Adipocyte (in vitro differentiated cells): ENCODE measurements around the gene CREB3L4.

Source experiments
- DNase-seq: peaks from one replicate; pipeline ENCODE4 v3.0.0-alpha.2; 2015; ENCODE audit warnings: low read depth
- H3K27me3 ChIP-seq: replicated peaks from 2 replicates; pipeline ENCODE4 v1.7.0; 2013; ENCODE audit warnings: mild to moderate bottlenecking, low read length, moderate library complexity; ENCODE audit not compliant: control insufficient read depth, insufficient read depth
- H3K36me3 ChIP-seq: 2 replicates; pipeline ENCODE4 v1.7.0; 2013; ENCODE audit warnings: low read length, mild to moderate bottlenecking, moderate library complexity; ENCODE audit not compliant: control insufficient read depth, insufficient read depth, severe bottlenecking
- H3K4me1 ChIP-seq: 2 replicates; pipeline ENCODE4 v1.7.0; 2013; ENCODE audit warnings: mild to moderate bottlenecking, low read length, moderate library complexity; ENCODE audit not compliant: control insufficient read depth, insufficient read depth
- H3K4me3 ChIP-seq: 2 replicates; pipeline ENCODE4 v1.7.0; 2013; ENCODE audit warnings: mild to moderate bottlenecking, low read length, moderate library complexity
- H3K9ac ChIP-seq: 2 replicates; pipeline ENCODE4 v1.7.0; 2013; ENCODE audit warnings: mild to moderate bottlenecking, low read length, moderate library complexity
- H3K9me3 ChIP-seq: 2 replicates; pipeline ENCODE4 v1.7.0; 2013; ENCODE audit warnings: mild to moderate bottlenecking, low read length, moderate library complexity; ENCODE audit not compliant: control insufficient read depth

The CREB3L4 gene

DNA sequence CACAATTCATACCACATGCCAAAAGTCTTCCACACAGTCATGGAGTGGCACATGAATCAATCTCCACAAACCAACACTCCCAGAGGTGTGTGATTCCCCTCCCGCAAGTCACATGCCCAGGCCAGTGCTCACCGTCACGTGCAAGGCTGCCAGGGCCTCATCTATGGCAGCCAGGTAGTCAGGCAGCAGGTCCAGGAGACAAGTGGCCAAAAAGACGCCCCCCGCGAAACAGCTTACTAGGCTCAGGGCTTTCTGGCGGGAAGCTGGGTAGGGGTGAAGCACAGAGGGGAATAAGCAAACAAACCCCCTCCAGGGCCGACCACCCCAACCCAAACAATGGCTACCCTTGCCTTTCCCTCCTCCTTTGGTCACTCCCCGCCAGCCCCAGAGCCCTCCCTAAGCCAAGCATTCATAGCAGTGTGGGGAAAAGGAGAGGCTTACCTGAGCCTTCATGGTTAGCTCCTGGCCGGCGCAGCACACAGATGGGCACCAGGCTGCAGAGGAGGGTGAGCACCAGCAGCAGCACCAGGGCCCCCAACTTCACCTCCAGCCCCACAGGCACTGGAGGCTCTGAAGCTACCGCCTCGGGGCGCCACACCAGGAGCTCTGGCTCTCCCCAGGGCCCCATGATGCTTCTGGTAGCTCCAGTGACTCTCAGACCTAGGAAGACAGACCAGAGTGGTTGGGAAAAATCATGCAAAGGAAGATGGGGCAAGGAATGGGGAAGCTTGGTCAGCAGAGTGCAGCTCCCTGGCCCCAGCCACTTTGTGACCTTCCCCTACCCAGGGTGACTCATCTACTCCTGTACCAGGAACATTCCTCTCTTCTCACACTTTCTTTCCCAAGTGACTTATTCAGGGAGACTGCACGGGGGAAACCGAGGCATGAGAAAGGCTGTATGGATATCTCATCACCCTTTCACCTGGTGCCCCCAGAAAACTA is 5.3 kb upstream of the CREB3L4 start:
- peak; percentile 71 for DNase-seq
- peaks cover 36% of the 10 kb centered on the region for H3K4me1 ChIP-seq
- H3K9me3 ChIP-seq = no peaks in the 10 kb centered on the region

DNA sequence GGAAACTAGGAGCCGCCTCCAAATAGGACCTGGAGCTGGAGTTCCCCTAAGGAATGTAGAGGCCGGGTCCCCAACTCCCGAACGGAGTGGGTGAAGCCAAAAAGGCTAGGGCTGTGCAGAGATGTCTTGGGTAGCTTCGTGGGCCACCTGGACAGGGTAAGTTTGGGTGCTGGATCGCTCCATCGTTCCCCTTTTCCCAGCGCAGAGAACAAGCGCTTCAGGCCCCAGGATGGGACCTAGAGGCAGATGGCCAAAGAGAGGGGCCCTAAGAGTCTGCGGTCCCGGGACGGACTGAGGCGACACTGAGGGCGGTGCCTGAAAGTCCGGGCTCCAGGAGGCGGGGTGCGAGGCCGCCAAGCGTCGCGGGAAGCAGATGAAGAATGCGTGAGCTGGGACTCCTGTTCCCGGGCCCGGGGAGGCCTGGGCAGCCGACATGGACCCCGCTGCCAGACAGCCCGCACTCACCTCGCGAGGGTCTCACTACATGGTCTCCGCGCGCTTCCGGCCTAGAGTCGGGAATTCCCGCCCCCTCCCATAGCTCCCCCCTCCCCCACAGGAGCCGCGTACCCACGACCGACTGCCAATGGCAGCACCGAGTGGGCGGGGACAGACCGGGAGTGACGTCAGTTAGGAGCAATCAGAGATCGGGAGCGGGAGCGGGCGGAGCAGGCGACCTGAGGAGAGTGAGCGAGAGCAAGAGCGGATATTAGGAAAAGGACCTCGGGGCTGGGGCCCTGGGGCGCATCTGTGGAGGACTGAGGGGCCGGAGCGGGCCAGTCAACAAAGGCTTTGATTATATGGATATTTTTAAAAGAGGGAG is 4.5 kb upstream of the CREB3L4 start, which contains the start of gene SLC39A1:
SLC39A1 (minus strand) TSS at position 508 of the 820 bp plus-strand sequence. CDS start 822 bp downstream, outside the sequence.
- peak within 1 kb of the TSS; percentile 87 for H3K4me3 ChIP-seq
- H3K36me3 ChIP-seq = peaks cover 10% of the 10 kb centered on the region
- H3K4me1 ChIP-seq = peaks cover 41% of the 10 kb centered on the region
- H3K9me3 ChIP-seq = no peaks in the 10 kb centered on the region
- no peaks in the 10 kb centered on the region for H3K27me3 ChIP-seq
- peak within 1 kb of the TSS; percentile 91 for H3K9ac ChIP-seq
- peak; percentile 99 for DNase-seq

More for the DNA sequence above, 5.3 kb upstream of the CREB3L4 start:
- H3K4me3 ChIP-seq = peak overlapping the region; percentile 87
- H3K9ac ChIP-seq = peak overlapping the region; percentile 91
- no peaks in the 10 kb centered on the region for H3K27me3 ChIP-seq
- peaks cover 10% of the 10 kb centered on the region for H3K36me3 ChIP-seq

DNA sequence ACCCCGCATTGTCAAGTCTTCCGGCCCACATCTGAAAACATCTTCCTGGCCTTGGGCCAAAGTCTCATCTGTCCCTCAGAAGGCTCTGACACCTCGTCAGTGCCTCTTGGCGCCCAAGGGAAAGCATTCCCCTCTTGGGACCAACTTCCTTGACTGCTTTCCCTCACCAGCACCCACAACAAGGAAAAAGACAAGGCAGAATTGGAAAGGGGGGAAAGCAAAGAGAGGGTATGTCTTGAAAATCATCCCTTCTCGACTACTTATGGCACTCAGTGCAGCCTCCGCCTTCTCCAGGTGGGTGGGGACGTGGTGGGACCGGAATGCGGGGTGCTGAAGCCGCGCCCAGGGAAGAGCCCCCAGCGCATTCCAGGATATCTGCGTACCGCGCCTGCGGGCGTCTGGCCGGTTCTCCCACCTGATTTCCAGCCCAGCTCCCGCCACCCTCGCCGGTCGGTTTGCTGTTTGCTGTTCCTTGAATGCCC is 3.8 kb upstream of the CREB3L4 start:
- H3K9me3 ChIP-seq = no peaks in the 10 kb centered on the region
- DNase-seq = peak; percentile 64
- peak overlapping the region; percentile 87 for H3K4me3 ChIP-seq
- H3K4me1 ChIP-seq = peaks cover 42% of the 10 kb centered on the region
- no peaks in the 10 kb centered on the region for H3K27me3 ChIP-seq
- H3K36me3 ChIP-seq = peaks cover 10% of the 10 kb centered on the region
- H3K9ac ChIP-seq = peak overlapping the region; percentile 91

DNA sequence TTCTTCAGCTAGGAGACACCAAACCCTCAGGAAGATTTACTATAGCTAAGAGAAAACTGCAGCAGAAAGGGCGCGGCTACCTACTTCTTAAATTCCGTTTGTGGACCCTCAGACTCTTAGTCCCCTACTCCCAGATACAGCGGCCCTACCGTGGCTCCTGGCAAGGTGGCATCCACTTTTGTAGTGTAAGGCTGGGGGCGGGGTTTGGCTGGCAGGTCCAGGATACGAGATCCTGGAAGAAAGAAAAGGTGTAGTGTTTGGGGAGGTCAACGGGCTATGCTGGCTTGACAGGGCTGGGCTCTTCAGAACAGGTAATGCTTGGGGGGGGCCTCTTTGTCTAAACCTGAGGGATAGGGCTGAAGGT is 280 bp downstream of the CREB3L4 start:
- H3K27me3 ChIP-seq = no peaks in the 10 kb centered on the region
- no peak for DNase-seq
- H3K4me1 ChIP-seq = peaks cover 21% of the 10 kb centered on the region
- peak overlapping the region; percentile 89 for H3K4me3 ChIP-seq
- H3K36me3 ChIP-seq = no peaks in the 10 kb centered on the region
- peak overlapping the region; percentile 86 for H3K9ac ChIP-seq
- no peaks in the 10 kb centered on the region for H3K9me3 ChIP-seq

DNA sequence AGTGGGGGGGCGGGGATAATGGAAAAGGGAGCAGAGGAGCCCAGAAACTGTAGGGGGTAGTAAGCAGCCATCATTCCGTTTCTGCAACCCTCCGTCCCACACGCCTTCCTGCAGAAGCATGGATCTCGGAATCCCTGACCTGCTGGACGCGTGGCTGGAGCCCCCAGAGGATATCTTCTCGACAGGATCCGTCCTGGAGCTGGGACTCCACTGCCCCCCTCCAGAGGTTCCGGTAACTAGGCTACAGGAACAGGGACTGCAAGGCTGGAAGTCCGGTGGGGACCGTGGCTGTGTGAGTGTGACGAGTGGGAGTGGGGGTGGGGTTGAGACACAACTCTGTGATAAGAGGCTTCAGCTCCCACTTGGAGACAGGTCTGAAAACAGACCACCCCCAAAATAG is 706 bp downstream of the CREB3L4 start:
- no peak for DNase-seq
- Histone ChIP-seq H3K36me3 (no peaks in the 10 kb centered on the region), H3K4me3 (peak overlapping the region; percentile 89), H3K27me3 (no peaks in the 10 kb centered on the region), H3K9me3 (no peaks in the 10 kb centered on the region), H3K9ac (peak overlapping the region; percentile 86), H3K4me1 (peaks cover 20% of the 10 kb centered on the region)

DNA sequence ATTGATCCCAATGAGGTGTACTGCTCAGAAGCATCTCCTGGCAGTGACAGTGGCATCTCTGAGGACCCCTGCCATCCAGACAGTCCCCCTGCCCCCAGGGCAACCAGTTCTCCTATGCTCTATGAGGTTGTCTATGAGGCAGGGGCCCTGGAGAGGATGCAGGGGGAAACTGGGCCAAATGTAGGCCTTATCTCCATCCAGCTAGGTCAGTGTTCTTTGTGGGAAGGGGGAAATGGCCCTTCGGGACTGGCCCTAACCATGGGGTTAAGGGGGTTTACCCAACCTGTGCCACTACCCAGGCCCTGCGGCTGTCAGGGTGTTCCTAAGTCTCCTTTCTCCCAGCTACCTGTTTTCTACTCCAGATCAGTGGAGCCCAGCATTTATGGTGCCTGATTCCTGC is 1.3 kb downstream of the CREB3L4 start:
- H3K4me3 ChIP-seq = no peak overlapping the region

DNA sequence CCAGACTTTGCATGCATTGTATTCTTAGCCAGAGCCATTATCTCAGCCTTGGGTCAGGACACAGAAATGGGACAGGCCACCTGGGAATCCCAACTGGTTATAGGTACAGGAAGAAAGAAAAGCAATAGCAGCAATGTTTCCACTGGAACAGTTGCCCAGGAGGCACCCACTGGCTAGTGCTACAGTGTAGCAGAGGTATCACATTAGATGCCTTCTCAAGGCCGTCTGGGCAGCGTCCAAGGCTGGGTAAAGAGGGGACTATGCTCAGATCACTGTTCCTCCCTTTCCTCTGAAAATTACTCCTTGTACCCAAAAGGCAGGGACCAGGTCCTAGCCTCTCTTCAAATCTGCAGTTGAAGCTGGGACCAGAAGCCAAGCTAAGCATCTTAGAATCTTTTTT is 2.6 kb downstream of the CREB3L4 start:
- H3K36me3 ChIP-seq = peaks cover 17% of the 10 kb centered on the region
- no peak for DNase-seq
- H3K4me3 ChIP-seq = no peak overlapping the region
- H3K4me1 ChIP-seq = peaks cover 12% of the 10 kb centered on the region
- H3K9ac ChIP-seq = no peak overlapping the region
- H3K9me3 ChIP-seq = no peaks in the 10 kb centered on the region
- no peaks in the 10 kb centered on the region for H3K27me3 ChIP-seq

More for the DNA sequence above, 1.3 kb downstream of the CREB3L4 start:
- Histone ChIP-seq H3K4me1 (peaks cover 17% of the 10 kb centered on the region), H3K36me3 (peaks cover 5% of the 10 kb centered on the region), H3K27me3 (no peaks in the 10 kb centered on the region), H3K9ac (no peak overlapping the region), H3K9me3 (no peaks in the 10 kb centered on the region)
- no peak for DNase-seq

DNA sequence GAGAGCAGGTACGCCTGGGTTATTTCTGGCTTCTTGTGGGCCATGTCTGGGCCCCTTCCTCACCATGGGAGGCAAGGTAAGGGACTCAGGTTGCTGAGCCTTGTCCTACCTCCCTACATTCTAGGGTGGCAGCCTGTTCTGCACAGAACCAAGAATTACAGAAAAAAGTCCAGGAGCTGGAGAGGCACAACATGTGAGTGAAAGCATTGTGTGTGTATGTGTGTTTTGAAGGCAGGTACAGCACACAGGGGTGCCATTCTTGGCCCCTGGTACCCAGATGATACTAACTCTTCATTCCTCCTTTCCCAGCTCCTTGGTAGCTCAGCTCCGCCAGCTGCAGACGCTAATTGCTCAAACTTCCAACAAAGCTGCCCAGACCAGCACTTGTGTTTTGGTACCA is 5.4 kb downstream of the CREB3L4 start:
- no peak for DNase-seq
- H3K9ac ChIP-seq = no peak overlapping the region
- no peaks in the 10 kb centered on the region for H3K9me3 ChIP-seq
- H3K4me3 ChIP-seq = no peak overlapping the region
- peaks cover 17% of the 10 kb centered on the region for H3K4me1 ChIP-seq
- no peaks in the 10 kb centered on the region for H3K27me3 ChIP-seq
- H3K36me3 ChIP-seq = peaks cover 24% of the 10 kb centered on the region

DNA sequence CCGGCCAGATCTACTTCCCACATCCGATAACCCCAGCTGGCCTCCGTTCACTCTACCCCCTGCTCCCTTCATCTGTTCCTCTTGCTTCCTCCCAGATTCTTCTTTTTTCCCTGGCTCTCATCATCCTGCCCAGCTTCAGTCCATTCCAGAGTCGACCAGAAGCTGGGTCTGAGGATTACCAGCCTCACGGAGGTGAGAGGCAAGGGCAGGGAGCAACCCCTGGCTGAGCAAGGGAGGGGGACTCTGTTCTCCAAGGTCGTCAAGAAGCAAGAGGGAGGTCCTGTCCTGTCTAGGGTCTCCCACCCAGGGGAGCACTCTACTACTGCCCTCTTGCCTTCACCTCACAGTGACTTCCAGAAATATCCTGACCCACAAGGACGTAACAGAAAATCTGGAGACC is 5.8 kb downstream of the CREB3L4 start:
- H3K4me3 ChIP-seq = no peak overlapping the region
- DNase-seq = no peak
- no peaks in the 10 kb centered on the region for H3K27me3 ChIP-seq
- peaks cover 27% of the 10 kb centered on the region for H3K36me3 ChIP-seq
- no peaks in the 10 kb centered on the region for H3K9me3 ChIP-seq
- peaks cover 17% of the 10 kb centered on the region for H3K4me1 ChIP-seq
- no peak overlapping the region for H3K9ac ChIP-seq

DNA sequence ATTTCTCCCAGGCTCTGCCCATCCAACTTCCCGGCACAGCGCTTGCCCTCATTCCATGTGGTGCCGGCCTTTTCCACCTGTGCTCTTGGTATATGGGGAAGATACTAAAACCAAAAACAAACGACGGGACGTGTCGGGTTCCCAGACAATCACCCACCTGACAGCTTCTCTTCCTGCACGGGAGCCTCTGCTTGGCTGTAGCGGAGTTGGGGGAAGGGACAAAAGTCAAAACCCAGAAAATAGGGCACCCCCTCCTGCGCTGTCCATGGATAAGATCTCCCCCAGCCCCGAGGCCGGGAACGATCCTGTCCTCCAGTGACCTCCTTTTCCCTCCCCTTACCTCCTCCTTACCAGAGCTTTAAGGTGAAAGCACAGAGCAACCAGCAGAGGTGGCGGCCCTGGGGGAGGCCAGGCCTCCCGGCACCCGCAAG is 9.1 kb downstream of the CREB3L4 start:
- H3K4me3 ChIP-seq = peak overlapping the region; percentile 100
- H3K27me3 ChIP-seq = no peaks in the 10 kb centered on the region
- peaks cover 17% of the 10 kb centered on the region for H3K4me1 ChIP-seq
- no peaks in the 10 kb centered on the region for H3K9me3 ChIP-seq
- peak overlapping the region; percentile 100 for H3K9ac ChIP-seq
- DNase-seq = peak; percentile 28
- peaks cover 56% of the 10 kb centered on the region for H3K36me3 ChIP-seq
